Right lobe of liver (tissue), 4 donors: ENCODE results near the gene PHLDB3.

Experiments used
- POLR2A ChIP-seq: fragments of 450-650 bp; IDR thresholded peaks from one replicate; pipeline ENCODE4 v1.6.1; 2017; ENCODE audit warnings: antibody characterized with exemption, mild to moderate bottlenecking
- TF ChIP-seq, protein P1 (sequence below), 4 donors: fragments of 200-600 bp in 3 of 4; fragments of 450-650 bp in 1 of 4; IDR thresholded peaks; one replicate each; pipeline versions ENCODE4 v1.5.1 to v1.8.0; 2016 to 2022; ENCODE audit warnings: antibody characterized with exemption in 4 of 4, mild to moderate bottlenecking in 2 of 4
- donor health status: DM: no; HTN: no; CAD: no.
- donor health status: DM: no; HTN: no; CAD: no.
- donor health status: DM: no; HTN: yes; CAD: no.

DNA sequence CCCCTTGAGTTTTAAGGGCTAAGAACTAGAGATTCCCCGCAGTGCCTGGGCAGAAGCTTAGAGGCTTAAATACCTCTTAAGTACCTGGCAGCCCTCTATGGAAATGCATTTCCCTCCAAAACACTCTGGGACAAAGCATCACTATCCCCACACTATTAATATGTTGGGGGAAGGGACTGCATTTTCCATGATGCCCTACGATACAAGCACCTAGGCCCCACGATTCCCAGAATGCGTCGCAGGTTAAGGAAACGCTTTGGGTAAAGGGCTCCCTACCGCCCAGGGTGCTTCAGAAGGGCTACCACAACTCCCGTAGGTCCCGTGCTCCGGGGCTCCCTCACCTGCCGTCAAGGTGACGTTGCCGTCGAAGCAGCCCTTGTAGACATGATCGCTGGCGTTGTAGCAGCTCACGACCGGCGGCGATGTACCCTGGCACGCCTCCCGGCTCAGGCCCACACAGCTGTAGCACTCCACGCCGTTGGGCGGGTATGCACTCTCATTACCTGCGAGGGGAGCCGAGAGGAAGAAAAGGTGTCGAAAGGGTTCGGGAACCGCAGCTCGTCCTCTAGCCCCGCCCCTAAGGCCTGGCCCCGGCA, 41.7 kb downstream of the PHLDB3 start:
- TF ChIP-seq, protein P1, sequence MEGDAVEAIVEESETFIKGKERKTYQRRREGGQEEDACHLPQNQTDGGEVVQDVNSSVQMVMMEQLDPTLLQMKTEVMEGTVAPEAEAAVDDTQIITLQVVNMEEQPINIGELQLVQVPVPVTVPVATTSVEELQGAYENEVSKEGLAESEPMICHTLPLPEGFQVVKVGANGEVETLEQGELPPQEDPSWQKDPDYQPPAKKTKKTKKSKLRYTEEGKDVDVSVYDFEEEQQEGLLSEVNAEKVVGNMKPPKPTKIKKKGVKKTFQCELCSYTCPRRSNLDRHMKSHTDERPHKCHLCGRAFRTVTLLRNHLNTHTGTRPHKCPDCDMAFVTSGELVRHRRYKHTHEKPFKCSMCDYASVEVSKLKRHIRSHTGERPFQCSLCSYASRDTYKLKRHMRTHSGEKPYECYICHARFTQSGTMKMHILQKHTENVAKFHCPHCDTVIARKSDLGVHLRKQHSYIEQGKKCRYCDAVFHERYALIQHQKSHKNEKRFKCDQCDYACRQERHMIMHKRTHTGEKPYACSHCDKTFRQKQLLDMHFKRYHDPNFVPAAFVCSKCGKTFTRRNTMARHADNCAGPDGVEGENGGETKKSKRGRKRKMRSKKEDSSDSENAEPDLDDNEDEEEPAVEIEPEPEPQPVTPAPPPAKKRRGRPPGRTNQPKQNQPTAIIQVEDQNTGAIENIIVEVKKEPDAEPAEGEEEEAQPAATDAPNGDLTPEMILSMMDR (IDR thresholded peaks at IDR 0.05): no peak
- TF ChIP-seq POLR2A: no peak
